Central memory CD4-positive, alpha-beta T cell (primary cell): Measurements from ENCODE around the gene SLC7A4.

Experiments used
- DNase-seq: peaks from one replicate; pipeline ENCODE4 v3.0.0; 2022

SLC7A4 gene

GRCh38 chr22:20996598-20997535, 35.5 kb downstream of the SLC7A4 start:
- no peak for DNase-seq

DNA sequence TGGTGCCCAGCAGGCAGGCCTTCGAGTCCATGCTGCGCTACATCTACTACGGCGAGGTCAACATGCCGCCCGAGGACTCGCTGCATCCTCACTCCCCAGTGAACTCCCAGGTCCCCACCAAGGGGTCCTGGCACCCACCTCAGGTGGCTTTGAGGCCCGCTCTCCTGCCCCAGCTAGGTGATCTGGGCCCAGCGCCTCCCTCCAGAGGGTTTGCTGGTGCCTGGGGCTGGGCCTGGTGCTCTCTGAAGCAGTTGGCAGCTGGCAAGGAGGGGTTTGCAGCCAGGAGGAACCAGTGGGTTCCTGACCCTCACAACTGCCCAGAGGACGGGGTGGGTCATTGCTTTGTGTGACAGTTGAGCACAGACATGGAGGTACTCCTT, 36.3 kb downstream of the SLC7A4 start:
- no peak for DNase-seq

DNA sequence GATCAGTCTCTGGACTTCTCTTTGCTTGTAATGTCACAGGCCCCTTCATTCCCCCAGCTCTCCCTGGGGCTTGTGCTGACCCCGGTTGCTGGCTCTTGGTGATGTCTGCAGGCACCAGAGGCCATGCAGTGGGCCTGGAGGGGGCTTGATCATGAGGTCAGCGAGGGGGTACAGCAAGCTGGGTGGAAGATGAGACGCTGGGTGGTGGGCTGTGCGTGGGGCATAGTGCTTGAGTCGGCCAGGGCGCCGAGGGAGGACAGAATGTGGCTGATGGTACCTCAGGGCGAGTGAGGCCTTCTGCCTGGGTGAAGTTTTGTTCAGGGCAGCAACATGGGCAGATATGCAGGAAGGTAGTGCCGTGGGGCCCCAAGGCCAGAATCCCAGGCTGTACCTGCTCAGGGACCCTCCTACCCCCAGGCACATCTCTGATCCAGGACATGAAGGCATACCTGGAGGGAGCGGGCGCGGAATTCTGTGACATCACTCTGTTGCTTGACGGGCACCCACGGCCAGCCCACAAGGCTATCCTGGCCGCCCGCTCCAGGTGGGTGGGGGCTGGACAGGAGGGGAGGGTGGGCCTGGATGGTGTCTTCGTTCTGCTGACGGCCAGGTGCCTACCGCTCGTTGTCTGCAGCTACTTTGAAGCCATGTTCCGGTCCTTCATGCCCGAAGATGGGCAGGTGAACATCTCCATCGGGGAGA, 36.9 kb downstream of the SLC7A4 start:
- DNase-seq = no peak

DNA sequence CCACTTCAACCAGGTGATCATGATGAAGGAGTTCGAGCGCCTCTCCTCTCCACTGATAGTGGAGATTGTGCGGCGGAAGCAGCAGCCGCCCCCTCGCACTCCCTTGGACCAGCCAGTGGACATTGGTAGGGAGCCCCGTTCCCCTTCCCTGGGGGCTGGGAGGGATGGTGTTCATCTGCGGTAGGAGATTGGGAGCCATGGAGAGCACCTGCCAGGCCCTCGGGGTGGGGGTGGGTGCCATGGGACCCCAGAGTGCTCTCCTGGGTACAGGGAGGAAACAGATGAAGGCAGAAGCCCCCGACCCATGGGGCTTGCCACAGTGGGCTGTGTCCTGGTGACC, 37.5 kb downstream of the SLC7A4 start:
- no peak for DNase-seq

GRCh38 chr22:20994128-20994901, 38.0 kb downstream of the SLC7A4 start:
- no peak for DNase-seq

DNA sequence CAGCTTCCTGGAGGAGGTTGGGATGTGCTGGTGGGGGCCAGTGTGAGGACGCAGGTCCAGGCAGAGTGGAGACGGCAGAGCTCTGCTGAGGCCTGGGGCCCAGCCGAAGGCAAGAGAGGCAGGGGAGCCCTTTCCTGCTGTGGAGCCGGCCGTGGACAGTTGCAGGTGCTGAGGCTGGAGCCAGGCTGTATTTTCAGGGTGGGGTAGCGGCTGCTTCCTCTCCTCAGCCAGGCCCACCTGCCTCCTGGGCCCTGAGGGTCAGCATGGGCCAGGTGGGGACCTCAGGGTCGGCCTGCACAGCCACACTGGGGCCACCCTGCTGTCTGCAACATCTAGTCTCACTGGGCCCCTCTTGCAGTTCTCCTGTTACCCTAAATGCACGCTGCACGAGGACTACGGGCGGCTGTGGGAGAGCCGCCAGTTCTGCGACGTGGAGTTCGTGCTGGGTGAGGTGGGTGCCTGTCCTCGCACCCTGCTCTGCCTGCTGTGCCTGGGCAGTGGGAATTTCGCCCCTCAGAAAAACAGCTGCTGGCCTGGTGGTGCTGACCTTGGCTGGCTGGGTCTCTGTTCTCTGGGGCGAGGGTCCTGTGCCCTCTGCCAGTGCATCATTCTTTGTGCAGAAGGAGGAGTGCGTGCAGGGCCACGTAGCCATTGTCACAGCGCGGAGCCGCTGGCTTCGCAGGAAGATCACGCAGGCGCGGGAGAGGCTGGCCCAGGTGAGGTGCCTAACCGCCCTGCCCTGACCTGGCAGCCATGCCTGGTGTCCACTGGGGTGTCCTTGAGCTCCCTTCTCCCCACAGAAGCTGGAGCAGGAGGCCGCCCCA, 38.8 kb downstream of the SLC7A4 start:
- no peak for DNase-seq

- DNase-seq = no peak
Observed at GRCh38 chr22:20992456-20993303, 39.7 kb downstream of the SLC7A4 start.

DNA sequence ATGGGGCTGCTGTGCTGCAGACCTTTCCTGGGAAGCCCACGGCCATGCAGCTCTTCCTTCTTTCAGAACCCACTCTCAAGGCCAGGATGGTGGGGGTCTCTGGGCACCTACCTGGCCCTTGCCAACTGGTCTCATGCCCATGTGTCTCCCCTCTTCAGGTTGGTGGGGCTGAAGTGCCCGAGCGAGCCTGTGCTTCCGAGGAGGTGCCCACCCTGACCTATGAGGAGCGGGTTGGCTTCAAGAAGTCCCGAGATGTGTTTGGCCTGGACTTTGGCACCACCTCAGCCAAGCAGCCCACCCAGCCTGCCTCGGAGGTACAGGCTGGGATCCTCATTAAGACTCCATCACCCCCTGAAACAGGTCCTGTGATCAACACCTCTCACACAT, 40.3 kb downstream of the SLC7A4 start:
- DNase-seq = no peak

GRCh38 chr22:20991252-20992055, 40.9 kb downstream of the SLC7A4 start:
- no peak for DNase-seq

GRCh38 chr22:20990184-20991180, 41.9 kb downstream of the SLC7A4 start:
- DNase-seq = no peak

DNA sequence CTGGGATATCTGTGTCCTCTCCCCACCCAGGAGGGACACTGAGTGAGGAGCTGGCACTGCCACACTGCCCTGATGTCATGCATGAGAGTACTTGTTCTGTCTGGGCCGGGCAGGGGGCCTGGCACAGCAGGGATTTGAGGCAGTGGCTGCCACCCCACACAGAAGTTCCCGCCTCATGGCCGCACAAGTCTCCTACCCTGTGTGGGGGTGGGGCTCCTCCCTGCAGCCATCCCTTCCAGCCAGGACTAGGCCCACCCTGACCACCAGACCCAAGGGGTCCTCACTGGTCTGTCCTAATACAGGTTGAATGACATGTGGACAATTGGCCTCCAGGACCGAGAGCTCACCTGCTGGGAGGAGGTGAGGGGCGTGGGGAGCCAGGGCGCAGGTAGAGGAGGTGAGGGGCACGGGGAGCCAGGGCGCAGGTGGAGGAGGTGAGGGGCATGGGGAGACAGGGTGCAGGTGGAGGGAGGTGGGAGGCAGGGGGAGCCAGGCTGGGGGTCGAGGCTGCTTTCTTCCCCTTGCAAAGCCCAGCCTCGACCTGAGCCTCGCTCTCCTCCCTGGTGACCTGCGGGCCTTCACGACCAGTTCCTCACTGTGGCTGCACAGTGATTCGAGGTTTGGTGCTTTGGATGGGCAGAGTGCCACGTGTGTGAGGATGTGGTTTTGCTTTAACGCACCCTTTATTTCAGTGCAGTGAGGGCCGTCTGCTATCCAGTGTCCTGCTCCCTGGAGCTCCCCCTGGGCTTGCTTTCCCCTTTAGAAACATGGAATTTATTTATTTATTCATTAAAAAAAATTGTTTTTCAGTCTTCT, 42.8 kb downstream of the SLC7A4 start:
- no peak for DNase-seq

DNA sequence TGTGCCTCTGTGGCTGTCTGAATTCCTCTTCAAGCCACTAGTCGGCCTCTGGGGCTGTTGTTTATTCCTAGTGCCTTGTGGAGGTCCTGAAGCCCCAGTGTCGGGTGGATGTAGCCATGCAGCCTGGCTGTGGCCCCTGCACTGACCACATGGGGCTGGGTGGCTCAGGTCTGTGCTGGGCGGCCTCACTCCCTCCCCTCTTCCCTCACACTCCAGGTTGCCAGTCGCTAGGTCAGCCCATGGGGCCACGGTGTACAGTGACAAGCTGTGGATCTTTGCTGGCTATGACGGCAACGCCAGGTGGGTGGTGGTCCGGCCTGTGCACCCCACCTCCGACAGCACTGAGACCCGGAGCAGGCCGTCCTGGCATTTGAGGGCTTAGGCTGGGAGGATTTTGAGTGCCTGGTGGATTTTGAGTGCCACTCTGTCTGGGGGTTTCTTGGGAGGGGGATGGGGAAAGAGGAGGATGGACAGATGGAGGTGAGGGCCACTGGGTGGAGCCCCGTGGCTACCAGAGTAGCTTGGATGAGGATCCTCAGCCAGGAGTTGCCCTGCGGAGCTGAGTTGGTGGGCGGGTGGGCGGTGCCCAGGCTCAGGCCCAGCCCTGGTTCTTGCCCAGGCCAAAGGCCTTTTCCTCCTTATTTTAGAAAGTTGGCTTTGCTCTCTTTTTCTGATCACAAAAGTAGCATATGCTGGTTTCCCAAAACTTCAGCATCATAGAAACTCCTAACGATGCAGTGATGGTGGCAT, 43.6 kb downstream of the SLC7A4 start:
- DNase-seq = no peak

GRCh38 chr22:20987375-20987774, 45.0 kb downstream of the SLC7A4 start:
- DNase-seq = no peak

DNA sequence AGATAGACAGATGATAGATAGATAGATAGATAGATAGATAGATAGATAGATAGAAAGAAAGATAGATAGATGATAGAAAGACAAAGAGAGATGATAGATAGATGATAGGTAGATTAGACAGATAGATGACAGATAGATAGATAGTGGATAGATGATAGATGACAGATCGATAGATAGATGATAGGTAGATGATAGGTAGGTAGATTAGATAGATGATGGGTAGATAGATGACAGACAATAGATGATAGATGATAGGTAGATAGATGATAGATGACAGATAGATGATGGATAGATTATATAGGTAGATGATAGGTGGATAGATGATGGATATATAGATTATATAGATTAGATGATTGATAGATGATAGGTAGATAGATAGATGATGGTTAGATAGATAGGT, 46.0 kb downstream of the SLC7A4 start:
- no peak for DNase-seq

GRCh38 chr22:20985720-20986119, 46.6 kb downstream of the SLC7A4 start:
- DNase-seq = no peak

DNA sequence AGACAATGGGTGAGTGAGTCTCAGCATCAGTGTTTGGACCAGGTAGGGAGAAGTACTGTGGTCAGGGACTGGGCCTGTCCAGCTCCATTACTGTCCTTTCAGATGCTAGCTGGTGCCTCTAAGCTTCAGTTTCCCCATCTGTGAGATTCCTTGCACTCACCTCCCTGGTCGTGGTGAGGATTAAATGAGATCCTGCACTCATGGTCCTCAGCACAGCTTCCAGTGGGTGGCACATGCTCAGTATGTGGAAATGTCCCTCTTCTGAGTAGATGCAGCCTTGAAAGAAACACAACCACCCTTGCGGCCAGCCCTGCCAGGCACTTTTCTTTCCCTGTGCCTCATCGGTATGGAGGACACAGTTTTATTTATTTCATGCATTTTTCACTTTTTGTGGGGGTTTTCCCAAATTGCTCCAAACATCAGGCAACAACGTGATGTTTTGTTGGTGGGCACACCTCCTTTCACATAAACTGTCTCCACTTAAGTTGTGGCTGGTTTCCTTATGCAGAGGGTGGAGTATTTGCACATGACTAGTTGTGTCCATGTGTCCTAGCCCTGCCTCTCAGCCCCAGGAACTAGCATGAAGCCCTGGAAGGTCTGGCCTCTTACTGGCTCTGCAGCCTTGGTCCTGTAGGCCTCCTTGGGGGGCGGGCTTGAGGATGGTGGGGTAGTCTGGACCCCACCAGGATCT, 49.1 kb downstream of the SLC7A4 start:
- DNase-seq = no peak

- no peak for DNase-seq
Observed at GRCh38 chr22:20982563-20982882, 49.8 kb downstream of the SLC7A4 start.
